Measurements from ENCODE around the gene NOL9. TPM values are rescaled to one million over a fixed set of nuclear protein-coding genes. Genes with fewer than 3 reads are reported as not detected.

NOL9 gene
- total and polyA plus RNA-seq, 4 experiments from 2014 or later = 12.7 to 60.9 (median 46.3) TPM

- H3K27me3 ChIP-seq (ENCODE audit: insufficient read depth, low read length) = no peaks in the 10 kb centered on the region
- H3K4me1 ChIP-seq (ENCODE audit: insufficient read depth, low read length) = peaks cover 38% of the 10 kb centered on the region
- H3K9me3 ChIP-seq (ENCODE audit: control insufficient read depth in 1 of 2, low read length in 2 of 2) = no peaks in the 10 kb centered on the region
- CTCF ChIA-PET (ENCODE audit: partially characterized antibody) = interaction anchor here (0.7 to 2.3 kb wide), 9 partner anchors 9 to 90 kb away, joined by 3 to 13 read pairs (median 4); partner anchors contain the start of genes KLHL21, NOL9, TAS1R1 and THAP3
- Mint-ChIP-seq H3K4me3 (peak overlapping the region; percentile 92 to 99 (median 96)), H3K36me3 (peaks cover 0 to 11% of the 10 kb centered on the region in 2 donors), H3K27ac (peak overlapping the region; percentile 96 to 99 (median 99)), H3K27me3 (no peaks in the 10 kb centered on the region), H3K4me1 (peaks cover 22 to 48% (median 35%) of the 10 kb centered on the region in 4 donors), H3K9me3 (no peaks in the 10 kb centered on the region)
- peak overlapping the region; percentile 69 to 76 for H3K4me3 ChIP-seq (ENCODE audit: low read length in 2 of 2)
- POLR2A ChIA-PET (ENCODE audit: partially characterized antibody) = interaction anchor here (0.8 to 13.0 kb wide), 21 partner anchors 9 to 187 kb away, joined by 3 to 273 read pairs (median 5); partner anchors contain the start of genes ACOT7, KLHL21, NOL9 and PHF13
- peak in 1 of 5 donors; percentile 12 for DNase-seq
- H3K27ac ChIP-seq (ENCODE audit: low read depth, low read length) = peak overlapping the region; percentile 83
- no peaks in the 10 kb centered on the region for H3K36me3 ChIP-seq (ENCODE audit: insufficient read depth, low read length)
- intact Hi-C loops (cut with micrococcal nuclease) = loop anchor here (1.0 kb wide), 1 partner anchor 21 kb away; no protein-coding TSS in a partner anchor
Measured at GRCh38 chr1:6580119-6580592, 25.8 kb upstream of the NOL9 start.

GRCh38 chr1:6579374-6580118, 25.2 kb upstream of the NOL9 start, which contains the start of gene ZBTB48:
TSS of gene ZBTB48 (plus strand) at chr1:6579994. CDS start at chr1:6580610, 616 bp downstream.
- peaks cover 32% of the 10 kb centered on the region for H3K4me1 ChIP-seq (ENCODE audit: insufficient read depth, low read length)
- no peaks in the 10 kb centered on the region for H3K27me3 ChIP-seq (ENCODE audit: insufficient read depth, low read length)
- peak within 1 kb of the TSS; percentile 96 to 99 (median 99) for H3K27ac Mint-ChIP-seq
- H3K9me3 ChIP-seq (ENCODE audit: control insufficient read depth in 1 of 2, low read length in 2 of 2) = no peaks in the 10 kb centered on the region
- H3K4me3 ChIP-seq (ENCODE audit: low read length in 2 of 2) = peak within 1 kb of the TSS; percentile 69 to 76
- peak within 1 kb of the TSS; percentile 83 for H3K27ac ChIP-seq (ENCODE audit: low read depth, low read length)
- H3K4me1 Mint-ChIP-seq = peaks cover 19 to 42% (median 30%) of the 10 kb centered on the region in 4 donors
- peak within 1 kb of the TSS; percentile 92 to 99 (median 96) for H3K4me3 Mint-ChIP-seq
- ChIA-PET POLR2A (ENCODE audit: partially characterized antibody) (interaction anchor here (0.8 to 13.0 kb wide), 22 partner anchors 9 to 186 kb away, joined by 3 to 273 read pairs (median 5); partner anchors contain the start of genes ACOT7, KLHL21, NOL9 and PHF13), CTCF (ENCODE audit: partially characterized antibody) (interaction anchor here (1.0 to 2.3 kb wide), 6 partner anchors 20 to 90 kb away, joined by 3 to 13 read pairs (median 9); partner anchors contain the start of genes KLHL21, NOL9, TAS1R1 and THAP3)
- no peaks in the 10 kb centered on the region for H3K36me3 ChIP-seq (ENCODE audit: insufficient read depth, low read length)
- peak; percentile 95 to 97 (median 95) for DNase-seq
- peaks cover 0 to 7% of the 10 kb centered on the region in 2 donors for H3K36me3 Mint-ChIP-seq
- no peaks in the 10 kb centered on the region for H3K9me3 Mint-ChIP-seq
- no peaks in the 10 kb centered on the region for H3K27me3 Mint-ChIP-seq
- intact Hi-C loops (cut with micrococcal nuclease) = loop anchor here (1.0 kb wide), 4 partner anchors 22 to 46 kb away; partner anchors contain the start of genes NOL9 and PHF13

- peaks cover 19 to 38% (median 28%) of the 10 kb centered on the region in 4 donors for H3K4me1 Mint-ChIP-seq
- CTCF ChIA-PET (ENCODE audit: partially characterized antibody) = interaction anchor here (1.2 to 1.7 kb wide), 6 partner anchors 22 to 93 kb away, joined by 3 to 8 read pairs (median 4); partner anchors contain the start of genes NOL9, TAS1R1 and THAP3
- DNase-seq = no peak
- no peaks in the 10 kb centered on the region for H3K36me3 ChIP-seq (ENCODE audit: insufficient read depth, low read length)
- H3K4me3 Mint-ChIP-seq = peak overlapping the region; percentile 92 to 99 (median 96)
- POLR2A ChIA-PET (ENCODE audit: partially characterized antibody) = interaction anchor here (1.2 to 13.0 kb wide), 5 partner anchors 9 to 185 kb away, joined by 4 to 273 read pairs (median 5); partner anchors contain the start of genes ACOT7, KLHL21 and THAP3
- H3K36me3 Mint-ChIP-seq = peaks cover 0 to 6% of the 10 kb centered on the region in 2 donors
- H3K9me3 Mint-ChIP-seq = no peaks in the 10 kb centered on the region
- no peaks in the 10 kb centered on the region for H3K9me3 ChIP-seq (ENCODE audit: control insufficient read depth in 1 of 2, low read length in 2 of 2)
- peak overlapping the region; percentile 96 to 99 (median 99) for H3K27ac Mint-ChIP-seq
- H3K27me3 Mint-ChIP-seq = no peaks in the 10 kb centered on the region
- intact Hi-C loops (cut with micrococcal nuclease) = loop anchor here (1.0 kb wide), 3 partner anchors 24 to 47 kb away; partner anchors contain the start of genes NOL9 and PHF13
- no peaks in the 10 kb centered on the region for H3K27me3 ChIP-seq (ENCODE audit: insufficient read depth, low read length)
- H3K4me1 ChIP-seq (ENCODE audit: insufficient read depth, low read length) = peaks cover 32% of the 10 kb centered on the region
- H3K27ac ChIP-seq (ENCODE audit: low read depth, low read length) = peak overlapping the region; percentile 83
- no peak overlapping the region for H3K4me3 ChIP-seq (ENCODE audit: low read length in 2 of 2)
Measured at GRCh38 chr1:6578624-6579373, 24.5 kb upstream of the NOL9 start.

- ChIA-PET POLR2A (ENCODE audit: partially characterized antibody) (interaction anchor here (1.2 to 13.0 kb wide), 4 partner anchors 22 to 118 kb away, joined by 3 to 273 read pairs (median 5); partner anchors contain the start of genes KLHL21, NOL9 and THAP3), CTCF (ENCODE audit: partially characterized antibody) (interaction anchor here (1.2 to 1.7 kb wide), 4 partner anchors 23 to 92 kb away, joined by 3 to 8 read pairs (median 4); partner anchors contain the start of genes NOL9 and TAS1R1)
- Histone ChIP-seq H3K9me3 (ENCODE audit: control insufficient read depth in 1 of 2, low read length in 2 of 2) (no peaks in the 10 kb centered on the region), H3K36me3 (ENCODE audit: insufficient read depth, low read length) (no peaks in the 10 kb centered on the region), H3K4me1 (ENCODE audit: insufficient read depth, low read length) (peaks cover 32% of the 10 kb centered on the region), H3K27ac (ENCODE audit: low read depth, low read length) (no peak overlapping the region), H3K27me3 (ENCODE audit: insufficient read depth, low read length) (no peaks in the 10 kb centered on the region), H3K4me3 (ENCODE audit: low read length in 2 of 2) (no peak overlapping the region)
- no peak for DNase-seq
- Mint-ChIP-seq H3K4me3 (peak overlapping the region in 3 of 8 donors; percentile 1 to 46 (median 11)), H3K4me1 (peaks cover 19 to 38% (median 28%) of the 10 kb centered on the region in 4 donors), H3K9me3 (no peaks in the 10 kb centered on the region), H3K27ac (peak overlapping the region in 6 of 7 donors; percentile 3 to 96 (median 78)), H3K36me3 (peaks cover 0 to 6% of the 10 kb centered on the region in 2 donors), H3K27me3 (no peaks in the 10 kb centered on the region)
- intact Hi-C loops (cut with micrococcal nuclease) = no loop called here
Measured at GRCh38 chr1:6577831-6578525, 23.7 kb upstream of the NOL9 start.

- no peak overlapping the region for H3K27ac ChIP-seq (ENCODE audit: low read depth, low read length)
- no peak overlapping the region for H3K4me3 ChIP-seq (ENCODE audit: low read length in 2 of 2)
- CTCF ChIA-PET (ENCODE audit: partially characterized antibody) = no interaction called here
- peaks cover 8% of the 10 kb centered on the region for H3K4me1 ChIP-seq (ENCODE audit: insufficient read depth, low read length)
- no peaks in the 10 kb centered on the region for H3K9me3 ChIP-seq (ENCODE audit: control insufficient read depth in 1 of 2, low read length in 2 of 2)
- Mint-ChIP-seq H3K9me3 (peaks cover 0 to 4% (median 2%) of the 10 kb centered on the region in 8 donors), H3K27ac (no peak overlapping the region), H3K4me1 (peaks cover 4 to 11% (median 7%) of the 10 kb centered on the region in 4 donors), H3K36me3 (peaks cover 2 to 3% of the 10 kb centered on the region in 2 donors), H3K4me3 (no peak overlapping the region), H3K27me3 (no peaks in the 10 kb centered on the region)
- POLR2A ChIA-PET (ENCODE audit: partially characterized antibody) = no interaction called here
- no peak for DNase-seq
- H3K36me3 ChIP-seq (ENCODE audit: insufficient read depth, low read length) = no peaks in the 10 kb centered on the region
- intact Hi-C loops (cut with micrococcal nuclease) = no loop called here
- no peaks in the 10 kb centered on the region for H3K27me3 ChIP-seq (ENCODE audit: insufficient read depth, low read length)
Measured at GRCh38 chr1:6574818-6575217, 20.5 kb upstream of the NOL9 start.

GRCh38 chr1:6574025-6574620, 19.8 kb upstream of the NOL9 start:
- H3K27ac Mint-ChIP-seq = peak overlapping the region in 1 of 7 donors; percentile 13
- Histone ChIP-seq H3K27ac (ENCODE audit: low read depth, low read length) (no peak overlapping the region), H3K4me3 (ENCODE audit: low read length in 2 of 2) (no peak overlapping the region), H3K4me1 (ENCODE audit: insufficient read depth, low read length) (peaks cover 2% of the 10 kb centered on the region), H3K36me3 (ENCODE audit: insufficient read depth, low read length) (no peaks in the 10 kb centered on the region), H3K27me3 (ENCODE audit: insufficient read depth, low read length) (no peaks in the 10 kb centered on the region), H3K9me3 (ENCODE audit: control insufficient read depth in 1 of 2, low read length in 2 of 2) (no peaks in the 10 kb centered on the region)
- ChIA-PET POLR2A (ENCODE audit: partially characterized antibody) (no interaction called here), CTCF (ENCODE audit: partially characterized antibody) (interaction anchor here (0.9 kb wide), 1 partner anchor 20 kb away, joined by 3 read pairs; the partner anchor contains the start of gene NOL9)
- no peaks in the 10 kb centered on the region for H3K27me3 Mint-ChIP-seq
- H3K9me3 Mint-ChIP-seq = peaks cover 0 to 4% (median 2%) of the 10 kb centered on the region in 8 donors
- no peak for DNase-seq
- peaks cover 0 to 3% of the 10 kb centered on the region in 2 donors for H3K36me3 Mint-ChIP-seq
- peaks cover under 1 to 4% (median 1%) of the 10 kb centered on the region in 4 donors for H3K4me1 Mint-ChIP-seq
- no peak overlapping the region for H3K4me3 Mint-ChIP-seq
- intact Hi-C loops (cut with micrococcal nuclease) = no loop called here

All from CD4-positive, alpha-beta memory T cell (primary cell).